ENCODE measurements around the gene PKHD1.
A peak's percentile ranks its signal among the peaks of the same experiment; 100 is the strongest.

The PKHD1 gene

DNA sequence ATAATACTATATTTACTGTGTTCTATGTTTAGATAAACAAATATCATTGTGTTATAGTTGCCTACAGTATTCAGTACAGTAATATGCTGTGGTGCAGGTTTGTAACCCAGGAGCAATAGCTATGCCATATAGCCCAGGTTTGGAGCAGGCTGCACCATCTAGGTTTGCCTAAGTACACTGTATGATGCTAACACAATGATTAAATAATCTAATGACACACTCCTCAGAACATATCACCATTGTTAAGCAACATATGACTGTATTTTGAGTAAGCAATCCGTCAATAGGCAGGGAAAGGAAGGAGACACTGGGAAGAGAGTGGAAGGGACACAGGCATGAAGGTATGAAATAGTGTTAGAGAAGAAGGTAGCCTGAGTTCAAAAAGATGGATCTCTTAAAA is 369.9 kb downstream of the PKHD1 start:
- Histone ChIP-seq H3K9me3 (ENCODE audit: low read depth, low read length) (no peaks in the 10 kb centered on the region), H3K4me3 (no peak overlapping the region), H3K27ac (no peak overlapping the region), H3K9ac (ENCODE audit: insufficient read length) (no peak overlapping the region), H3K36me3 (ENCODE audit: insufficient read depth, low read length) (no peaks in the 10 kb centered on the region)
- no peak for TF ChIP-seq FOXP2 (optimal IDR thresholded peaks at IDR 0.05; ENCODE audit: control extremely low read depth, extremely low read length, insufficient read depth)
- no peak for TF ChIP-seq POLR2AphosphoS5 (IDR thresholded peaks at IDR 0.05; ENCODE audit: borderline replicate concordance, low read depth, low read length)
- TF ChIP-seq EZH2 (IDR thresholded peaks at IDR 0.05): no peak
- DNase-seq (ENCODE audit: low read depth, low spot score): no peak

DNA sequence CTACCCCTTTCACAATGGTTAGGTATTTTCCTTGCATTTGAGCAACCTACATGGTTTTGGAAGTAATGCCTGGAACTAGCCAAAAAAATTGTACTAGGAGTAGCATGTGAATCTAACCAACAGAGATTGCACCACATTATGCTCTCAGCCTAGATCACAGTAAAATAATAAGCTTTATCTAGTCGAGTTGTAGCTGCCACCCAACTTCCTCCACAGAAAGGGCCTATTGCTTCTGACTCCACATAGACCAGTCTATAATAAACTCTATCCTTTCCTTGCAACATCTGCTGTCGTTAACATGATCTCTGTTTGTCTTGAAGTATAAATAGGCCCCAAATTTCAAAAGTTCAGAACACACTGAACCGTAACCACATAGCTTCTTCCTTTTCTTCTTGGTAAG is 375.5 kb downstream of the PKHD1 start:
- no peak for DNase-seq (ENCODE audit: low read depth, low spot score)
- Histone ChIP-seq H3K27ac (peak overlapping the region; percentile 46), H3K9ac (ENCODE audit: insufficient read length) (no peak overlapping the region), H3K9me3 (ENCODE audit: low read depth, low read length) (no peaks in the 10 kb centered on the region), H3K36me3 (ENCODE audit: insufficient read depth, low read length) (no peaks in the 10 kb centered on the region), H3K4me3 (no peak overlapping the region)
- no peak for TF ChIP-seq FOXP2 (optimal IDR thresholded peaks at IDR 0.05; ENCODE audit: control extremely low read depth, extremely low read length, insufficient read depth)
- TF ChIP-seq EZH2 (IDR thresholded peaks at IDR 0.05): no peak
- TF ChIP-seq POLR2AphosphoS5 (IDR thresholded peaks at IDR 0.05; ENCODE audit: borderline replicate concordance, low read depth, low read length): no peak

DNA sequence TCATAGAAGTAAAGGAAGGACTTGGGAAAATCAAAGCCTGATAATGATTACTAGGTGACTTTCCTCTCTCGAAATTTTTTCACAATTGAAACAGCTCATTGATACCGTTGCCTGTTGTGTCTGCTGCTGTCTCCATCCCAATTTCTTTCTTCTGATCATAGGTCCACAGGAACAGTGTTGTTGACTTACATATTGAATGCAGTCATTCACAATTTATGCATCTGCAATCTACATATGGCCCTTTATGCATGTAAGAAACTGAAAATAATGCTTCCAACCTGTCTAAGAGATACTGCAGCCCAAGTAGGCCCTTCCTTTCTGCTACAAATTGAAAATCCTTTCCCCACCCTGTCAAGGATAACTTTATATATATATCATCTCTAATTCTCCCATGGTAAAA is 381.3 kb downstream of the PKHD1 start:
- no peak overlapping the region for H3K27ac ChIP-seq
- no peak for TF ChIP-seq FOXP2 (optimal IDR thresholded peaks at IDR 0.05; ENCODE audit: control extremely low read depth, extremely low read length, insufficient read depth)
- no peak overlapping the region for H3K4me3 ChIP-seq
- no peak for DNase-seq (ENCODE audit: low read depth, low spot score)
- no peak overlapping the region for H3K9ac ChIP-seq (ENCODE audit: insufficient read length)
- no peaks in the 10 kb centered on the region for H3K36me3 ChIP-seq (ENCODE audit: insufficient read depth, low read length)
- no peaks in the 10 kb centered on the region for H3K9me3 ChIP-seq (ENCODE audit: low read depth, low read length)

DNA sequence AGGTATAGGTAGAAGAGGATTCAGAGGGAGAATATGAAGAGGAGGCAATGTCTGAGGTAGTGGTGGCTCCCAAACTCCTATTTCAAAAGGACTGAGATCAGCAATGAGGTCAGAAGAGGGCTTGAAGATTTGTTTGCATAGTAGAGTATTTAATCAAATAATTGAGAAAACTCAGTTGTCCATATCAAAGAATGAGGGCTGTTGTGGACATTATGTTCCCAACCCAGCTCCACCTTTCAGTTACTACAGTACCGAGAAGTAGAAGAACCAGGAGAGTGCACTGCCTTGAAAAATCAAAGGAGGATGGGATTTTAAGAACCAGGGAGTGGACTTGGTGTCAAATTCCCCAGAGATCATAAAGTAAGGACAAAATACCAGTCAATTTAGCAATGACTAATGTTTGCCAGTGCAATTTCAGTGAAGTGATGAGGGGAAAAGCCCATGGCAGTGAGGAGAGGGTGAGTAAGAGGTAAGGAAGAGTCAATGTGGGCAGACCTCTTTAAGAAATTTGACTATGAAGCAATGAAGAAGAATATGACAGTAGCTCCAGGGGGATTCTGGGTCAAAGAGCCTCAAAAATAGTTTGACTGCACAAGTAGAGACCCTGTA is 382.4 kb downstream of the PKHD1 start:
- H3K9me3 ChIP-seq (ENCODE audit: low read depth, low read length): no peaks in the 10 kb centered on the region
- TF ChIP-seq EZH2 (IDR thresholded peaks at IDR 0.05) (no peak), POLR2AphosphoS5 (IDR thresholded peaks at IDR 0.05; ENCODE audit: borderline replicate concordance, low read depth, low read length) (no peak), FOXP2 (optimal IDR thresholded peaks at IDR 0.05; ENCODE audit: control extremely low read depth, extremely low read length, insufficient read depth) (no peak)
- no peak overlapping the region for H3K4me3 ChIP-seq
- H3K9ac ChIP-seq (ENCODE audit: insufficient read length): no peak overlapping the region
- H3K27ac ChIP-seq: no peak overlapping the region
- no peak for DNase-seq (ENCODE audit: low read depth, low spot score)
- H3K36me3 ChIP-seq (ENCODE audit: insufficient read depth, low read length): no peaks in the 10 kb centered on the region

DNA sequence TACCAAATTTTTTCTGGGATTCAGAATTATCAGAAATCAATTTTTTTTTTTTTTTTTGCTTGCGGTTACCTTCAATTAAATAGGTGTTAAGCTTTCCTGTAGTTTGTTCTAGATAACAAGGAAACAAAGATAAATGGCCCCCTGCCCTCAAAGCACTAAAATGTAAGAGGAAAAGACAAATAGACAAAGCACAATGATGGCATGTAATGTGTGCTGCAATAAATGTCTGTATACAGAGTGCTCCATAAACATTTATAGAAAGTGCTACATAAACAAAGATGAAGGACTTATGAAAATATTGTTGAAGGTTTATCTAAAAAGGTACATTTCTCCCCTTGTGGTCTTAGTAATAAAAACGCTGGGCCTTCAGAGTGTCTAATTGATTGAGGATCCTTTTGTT is 384.6 kb downstream of the PKHD1 start:
- Histone ChIP-seq H3K4me3 (no peak overlapping the region), H3K36me3 (ENCODE audit: insufficient read depth, low read length) (no peaks in the 10 kb centered on the region), H3K27ac (no peak overlapping the region), H3K9ac (ENCODE audit: insufficient read length) (no peak overlapping the region), H3K9me3 (ENCODE audit: low read depth, low read length) (no peaks in the 10 kb centered on the region)
- TF ChIP-seq FOXP2 (optimal IDR thresholded peaks at IDR 0.05; ENCODE audit: control extremely low read depth, extremely low read length, insufficient read depth): no peak
- TF ChIP-seq POLR2AphosphoS5 (IDR thresholded peaks at IDR 0.05; ENCODE audit: borderline replicate concordance, low read depth, low read length): no peak
- no peak for TF ChIP-seq EZH2 (IDR thresholded peaks at IDR 0.05)
- DNase-seq (ENCODE audit: low read depth, low spot score): no peak

DNA sequence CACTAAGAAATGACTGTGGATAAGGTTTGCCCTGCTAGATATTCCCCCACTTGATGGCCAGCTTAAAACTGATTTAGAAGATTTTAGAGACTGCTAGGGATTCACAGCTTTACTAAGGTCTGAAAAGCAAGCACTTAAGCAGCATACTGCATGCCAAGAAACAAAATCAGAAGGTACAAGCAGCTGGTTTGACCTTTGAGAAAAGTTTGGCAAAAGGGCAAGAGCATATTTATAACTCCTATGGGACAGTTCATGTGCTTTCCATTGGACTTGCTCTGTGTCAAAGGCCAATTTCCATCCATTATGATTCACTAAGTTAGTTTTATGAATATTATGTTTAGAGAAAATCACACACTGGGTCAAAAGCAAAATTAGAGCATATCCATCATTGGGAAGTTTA is 402.8 kb downstream of the PKHD1 start:
- DNase-seq (ENCODE audit: low read depth, low spot score): no peak
- TF ChIP-seq FOXP2 (optimal IDR thresholded peaks at IDR 0.05; ENCODE audit: control extremely low read depth, extremely low read length, insufficient read depth) (no peak), POLR2AphosphoS5 (IDR thresholded peaks at IDR 0.05; ENCODE audit: borderline replicate concordance, low read depth, low read length) (no peak), EZH2 (IDR thresholded peaks at IDR 0.05) (no peak)
- Histone ChIP-seq H3K9ac (ENCODE audit: insufficient read length) (no peak overlapping the region), H3K9me3 (ENCODE audit: low read depth, low read length) (no peaks in the 10 kb centered on the region), H3K36me3 (ENCODE audit: insufficient read depth, low read length) (no peaks in the 10 kb centered on the region), H3K4me3 (no peak overlapping the region), H3K27ac (no peak overlapping the region)

DNA sequence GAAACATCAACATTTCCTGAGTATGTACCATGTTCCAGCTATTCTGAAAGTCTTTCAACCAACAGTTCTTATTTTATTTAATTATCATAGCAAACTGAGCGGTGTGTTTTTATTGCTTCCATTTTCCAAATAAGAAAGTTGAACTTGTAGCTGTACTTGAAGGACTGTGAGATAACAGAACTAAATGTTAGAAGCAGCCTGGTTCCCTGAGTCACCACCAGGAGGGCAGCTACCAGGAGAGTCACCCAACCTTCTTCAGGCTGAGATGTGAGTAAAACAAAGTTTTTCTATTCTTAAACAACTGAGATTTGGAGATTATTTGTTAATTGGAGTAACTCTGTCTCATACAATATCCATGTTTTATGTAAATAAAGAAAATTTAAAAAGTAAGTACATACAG is 403.4 kb downstream of the PKHD1 start:
- no peak for DNase-seq (ENCODE audit: low read depth, low spot score)
- no peaks in the 10 kb centered on the region for H3K36me3 ChIP-seq (ENCODE audit: insufficient read depth, low read length)
- H3K4me3 ChIP-seq: no peak overlapping the region
- H3K9me3 ChIP-seq (ENCODE audit: low read depth, low read length): no peaks in the 10 kb centered on the region
- TF ChIP-seq POLR2AphosphoS5 (IDR thresholded peaks at IDR 0.05; ENCODE audit: borderline replicate concordance, low read depth, low read length): no peak
- TF ChIP-seq FOXP2 (optimal IDR thresholded peaks at IDR 0.05; ENCODE audit: control extremely low read depth, extremely low read length, insufficient read depth): no peak
- TF ChIP-seq EZH2 (IDR thresholded peaks at IDR 0.05): no peak
- no peak overlapping the region for H3K27ac ChIP-seq
- no peak overlapping the region for H3K9ac ChIP-seq (ENCODE audit: insufficient read length)

DNA sequence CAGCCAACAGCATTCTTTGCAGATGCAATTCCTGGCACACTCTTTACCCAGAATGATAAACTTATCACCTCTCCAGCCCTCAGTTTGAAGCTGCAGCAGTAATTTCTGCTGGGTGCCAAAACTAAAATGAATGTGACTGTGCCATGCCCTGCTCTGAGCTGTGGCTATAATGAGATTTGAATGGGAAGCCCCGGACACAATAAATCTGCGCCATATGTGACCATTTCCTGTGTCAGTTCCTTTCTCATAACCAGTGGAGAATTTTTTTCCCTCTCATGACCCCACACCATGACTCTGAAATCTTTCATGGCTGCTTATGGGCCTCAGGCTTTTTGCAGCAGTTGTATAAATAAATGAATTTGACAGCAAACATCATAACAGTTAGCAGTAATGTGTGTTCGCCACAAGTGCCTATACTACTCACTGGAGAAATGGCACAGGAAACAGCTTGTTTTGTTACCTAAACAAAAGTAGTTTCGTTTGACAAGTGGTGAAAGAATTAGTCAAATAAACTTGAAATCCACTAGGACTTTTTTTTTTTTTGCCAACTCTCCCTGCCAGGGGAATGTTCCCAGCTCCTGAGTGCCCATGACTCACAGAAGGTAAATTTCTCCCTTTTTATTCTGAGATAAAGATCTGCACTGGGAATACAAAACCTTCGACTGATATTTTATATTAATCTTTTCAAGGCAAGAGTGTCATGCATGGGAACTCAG is 408.4 kb downstream of the PKHD1 start:
- Histone ChIP-seq H3K9ac (ENCODE audit: insufficient read length) (peak overlapping the region; percentile 21), H3K9me3 (ENCODE audit: low read depth, low read length) (no peaks in the 10 kb centered on the region), H3K36me3 (ENCODE audit: insufficient read depth, low read length) (no peaks in the 10 kb centered on the region), H3K4me3 (peak overlapping the region; percentile 32), H3K27ac (peak overlapping the region; percentile 17; the same call in 1 of the 2 replicates)
- TF ChIP-seq FOXP2 (optimal IDR thresholded peaks at IDR 0.05; ENCODE audit: control extremely low read depth, extremely low read length, insufficient read depth) (no peak), EZH2 (IDR thresholded peaks at IDR 0.05) (no peak), POLR2AphosphoS5 (IDR thresholded peaks at IDR 0.05; ENCODE audit: borderline replicate concordance, low read depth, low read length) (no peak; the same call in 1 of the 2 replicates)
- peak; percentile 20 for DNase-seq (ENCODE audit: low read depth, low spot score)

Measured in SK-N-MC (cell line).